Measurements from ENCODE around the gene RPL7A. TPM values are rescaled to one million over a fixed set of nuclear protein-coding genes. Genes with fewer than 3 reads are reported as not detected.

The RPL7A gene
- total and polyA plus RNA-seq, 9 donors = 3,805 to 6,397 (median 4,279) TPM

- WGBS, 3 donors = 80 to 83% (median 82%) methylated on average over 15 of the region's 15 CpGs
- peaks cover 3% of the 10 kb centered on the region for H3K4me1 ChIP-seq (ENCODE audit: insufficient read depth)
- no peak for DNase-seq
Observed at GRCh38 chr9:133341369-133342068, 6.5 kb upstream of the RPL7A start.

GRCh38 chr9:133342069-133342406 is 6.0 kb upstream of the RPL7A start:
- no peaks in the 10 kb centered on the region for H3K36me3 ChIP-seq
- no peak for DNase-seq
- H3K27ac ChIP-seq = no peak overlapping the region
- no peaks in the 10 kb centered on the region for H3K27me3 ChIP-seq
- intact Hi-C loops (cut with DNase I) = no loop called here
- 78 to 81% (median 79%) methylated on average over 12 of the region's 12 CpGs for WGBS, 3 donors
- H3K4me1 ChIP-seq (ENCODE audit: insufficient read depth) = peaks cover 5% of the 10 kb centered on the region
- TF ChIP-seq CTCF (IDR thresholded peaks at IDR 0.05) = no peak
- no peak for TF ChIP-seq POLR2A (IDR thresholded peaks at IDR 0.05)
- no peak for TF ChIP-seq EP300 (IDR thresholded peaks at IDR 0.05)
- H3K9me3 ChIP-seq = no peaks in the 10 kb centered on the region
- no peak overlapping the region for H3K4me3 ChIP-seq

More at GRCh38 chr9:133341369-133342068, 6.5 kb upstream of the RPL7A start:
- H3K9me3 ChIP-seq = no peaks in the 10 kb centered on the region
- no peaks in the 10 kb centered on the region for H3K36me3 ChIP-seq
- no peak overlapping the region for H3K27ac ChIP-seq
- H3K4me3 ChIP-seq = no peak overlapping the region
- no peaks in the 10 kb centered on the region for H3K27me3 ChIP-seq
- intact Hi-C loops (cut with DNase I) = no loop called here
- TF ChIP-seq POLR2A (IDR thresholded peaks at IDR 0.05) = no peak
- no peak for TF ChIP-seq CTCF (IDR thresholded peaks at IDR 0.05)
- no peak for TF ChIP-seq EP300 (IDR thresholded peaks at IDR 0.05)

GRCh38 chr9:133342570-133342969 is 5.4 kb upstream of the RPL7A start:
- peaks cover 5% of the 10 kb centered on the region for H3K4me1 ChIP-seq (ENCODE audit: insufficient read depth)
- WGBS, 3 donors = 78 to 84% (median 83%) methylated on average over 9 to 11 of the region's 11 CpGs
- TF ChIP-seq CTCF (IDR thresholded peaks at IDR 0.05) = no peak
- no peak for TF ChIP-seq POLR2A (IDR thresholded peaks at IDR 0.05)
- no peak for TF ChIP-seq EP300 (IDR thresholded peaks at IDR 0.05)
- H3K27ac ChIP-seq = no peak overlapping the region
- no peaks in the 10 kb centered on the region for H3K9me3 ChIP-seq
- H3K4me3 ChIP-seq = no peak overlapping the region
- intact Hi-C loops (cut with DNase I) = no loop called here
- no peaks in the 10 kb centered on the region for H3K36me3 ChIP-seq
- DNase-seq = no peak
- H3K27me3 ChIP-seq = no peaks in the 10 kb centered on the region

GRCh38 chr9:133344071-133344470 is 3.9 kb upstream of the RPL7A start:
- WGBS, 3 donors = 91 to 93% (median 92%) methylated on average over 19 of the region's 19 CpGs
- DNase-seq = no peak
- Histone ChIP-seq H3K27me3 (no peaks in the 10 kb centered on the region), H3K9me3 (no peaks in the 10 kb centered on the region), H3K4me1 (ENCODE audit: insufficient read depth) (peaks cover 5% of the 10 kb centered on the region), H3K36me3 (no peaks in the 10 kb centered on the region), H3K27ac (no peak overlapping the region), H3K4me3 (no peak overlapping the region)
- intact Hi-C loops (cut with DNase I) = no loop called here
- TF ChIP-seq CTCF (IDR thresholded peaks at IDR 0.05) (no peak), EP300 (IDR thresholded peaks at IDR 0.05) (no peak), POLR2A (IDR thresholded peaks at IDR 0.05) (no peak)
